GM19468 (cell line): ENCODE results near the gene ZNF438.

Experiments used
- ATAC-seq: cut with Tn5 transposase; IDR thresholded peaks from one replicate; pipeline ENCODE4 v1.9.1; 2021; ENCODE audit warnings: mild to moderate bottlenecking, moderate library complexity, moderate number of reproducible peaks; ENCODE audit not compliant: unreplicated experiment; ENCODE audit errors: extremely low read depth

The ZNF438 gene

DNA sequence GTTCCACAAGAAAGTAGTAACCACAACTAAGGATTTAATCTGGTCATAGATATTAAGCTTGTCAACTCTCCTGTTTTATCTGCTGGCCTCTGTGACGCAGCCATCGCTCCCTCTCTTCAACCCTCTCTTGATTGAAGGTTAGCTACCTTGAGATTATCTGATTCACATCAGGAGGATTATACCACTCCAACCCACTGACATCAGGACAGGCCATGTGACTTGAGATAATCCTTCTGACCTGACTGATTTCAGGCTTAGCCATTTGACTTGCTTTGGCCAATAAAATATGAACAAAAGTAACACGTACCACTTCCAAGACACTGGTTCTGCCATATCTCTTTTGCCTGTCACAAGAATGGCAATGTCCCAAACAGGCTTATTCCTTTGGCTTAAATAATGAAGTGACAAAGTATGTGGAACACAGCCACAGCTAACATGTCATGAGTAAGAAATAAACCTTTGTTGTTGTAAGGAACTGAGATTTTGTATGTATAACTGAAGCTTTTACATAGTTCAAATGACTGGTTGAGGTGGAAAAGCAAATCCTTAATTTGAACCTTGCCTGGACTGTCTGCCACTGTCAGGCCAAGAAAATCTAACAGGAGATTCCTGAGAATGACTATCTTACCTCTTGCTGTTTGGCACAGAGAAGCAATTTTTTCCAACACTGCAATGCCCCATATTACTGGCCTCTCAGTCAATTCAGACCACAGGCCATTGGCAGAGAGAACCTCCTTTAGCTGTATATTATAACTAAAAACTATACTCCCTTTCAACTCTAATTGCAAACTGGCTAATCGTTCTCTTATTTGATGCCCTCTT, 13.9 kb downstream of the ZNF438 start:
- ATAC-seq: no peak

DNA sequence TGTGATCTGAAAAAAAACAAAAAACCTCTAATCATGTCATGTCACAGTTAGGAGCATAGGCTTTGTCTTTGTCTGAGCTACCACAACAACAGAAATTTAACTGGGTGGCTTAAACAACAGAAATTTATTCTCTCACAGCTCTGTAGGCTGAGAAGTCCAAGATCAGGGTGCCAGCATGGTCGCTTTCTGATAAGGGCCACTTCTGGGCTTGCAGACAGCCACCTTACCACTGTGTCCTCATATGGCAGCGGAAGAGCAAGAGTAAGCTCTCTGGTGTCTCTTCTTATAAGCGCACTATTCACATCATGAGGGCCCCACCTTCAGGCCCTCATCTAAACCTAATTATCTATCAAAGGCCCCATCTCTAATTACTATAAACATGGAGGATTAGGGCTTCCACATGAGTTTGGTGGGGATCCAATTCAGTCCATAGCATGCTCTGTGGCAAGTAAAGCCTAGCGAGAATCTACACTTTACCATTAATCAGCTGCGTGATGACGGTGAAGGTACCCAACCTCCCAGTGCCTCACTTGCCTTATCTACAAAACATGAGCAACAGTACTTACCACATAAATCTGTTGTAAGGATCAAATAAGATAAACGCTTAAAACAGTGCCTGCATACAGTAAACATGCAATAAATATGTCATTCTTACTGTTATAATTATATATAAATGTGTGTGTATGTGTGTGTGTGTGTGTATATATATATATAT, 17.3 kb downstream of the ZNF438 start:
- no peak for ATAC-seq

DNA sequence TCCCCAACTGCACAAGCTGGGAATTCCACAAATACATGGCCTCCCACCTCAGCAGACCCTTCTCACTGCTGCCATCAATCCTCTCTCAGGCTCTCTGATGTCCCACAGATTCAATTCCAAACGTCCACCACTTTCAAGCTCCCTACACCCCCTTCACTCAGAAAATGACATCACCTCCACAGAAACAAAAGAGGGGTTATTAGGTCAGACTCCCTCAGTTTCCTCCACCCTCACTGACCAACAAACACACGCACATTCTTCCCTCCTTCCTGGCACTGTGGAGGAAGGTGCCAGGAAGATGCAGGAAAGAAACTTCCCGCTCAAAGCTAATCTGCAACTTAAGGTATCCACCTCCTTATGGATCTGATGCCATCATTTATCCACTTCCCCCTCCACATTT, 18.3 kb downstream of the ZNF438 start:
- no peak for ATAC-seq

DNA sequence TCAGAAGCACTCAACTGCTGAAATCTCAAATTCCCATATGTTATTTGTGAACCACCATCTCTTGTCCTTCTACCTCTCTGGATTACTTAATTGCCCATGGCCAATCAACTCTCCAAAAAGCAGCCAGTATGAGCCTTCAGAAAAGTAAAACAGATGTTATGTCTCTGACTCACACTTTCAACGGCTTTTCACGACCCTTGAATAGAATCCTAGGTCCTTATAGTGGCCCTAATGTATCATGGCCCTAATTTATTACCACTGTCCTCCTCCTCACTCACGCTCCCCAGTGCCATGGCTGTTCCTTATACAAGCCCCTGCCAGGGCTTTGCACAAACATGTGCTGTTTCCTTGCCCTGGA, 20.0 kb downstream of the ZNF438 start:
- ATAC-seq: no peak

DNA sequence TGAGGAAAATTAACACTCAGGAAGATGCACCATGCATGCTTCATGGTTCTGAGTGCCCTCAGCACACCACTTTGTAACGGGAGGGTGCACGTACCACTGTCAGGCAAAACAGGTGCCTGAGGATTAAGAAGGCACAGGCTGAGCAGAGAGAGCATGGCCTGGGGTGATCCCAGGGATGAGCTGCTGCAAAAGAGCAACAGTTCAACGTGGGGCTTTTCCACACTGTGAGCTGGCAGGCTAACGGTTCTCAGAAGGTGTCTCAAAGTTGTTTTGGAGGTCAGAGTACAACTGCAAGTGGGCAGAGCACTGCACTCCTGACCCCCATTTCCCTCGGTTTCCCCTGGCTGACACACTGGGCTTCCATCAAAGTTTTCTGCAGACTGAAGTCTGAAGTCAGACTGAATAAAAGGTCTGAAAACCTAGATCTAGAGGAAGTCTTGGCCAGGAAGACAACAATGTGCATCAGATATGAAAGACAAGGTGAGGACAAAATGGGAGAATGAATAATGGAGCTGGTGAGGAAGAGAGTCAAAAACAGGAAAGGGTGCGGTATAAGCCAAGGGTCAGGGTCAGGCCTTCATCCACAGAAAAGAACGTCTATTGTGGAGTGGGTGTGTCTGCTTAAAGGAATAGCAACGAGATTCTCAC, 20.5 kb downstream of the ZNF438 start:
- ATAC-seq: no peak

DNA sequence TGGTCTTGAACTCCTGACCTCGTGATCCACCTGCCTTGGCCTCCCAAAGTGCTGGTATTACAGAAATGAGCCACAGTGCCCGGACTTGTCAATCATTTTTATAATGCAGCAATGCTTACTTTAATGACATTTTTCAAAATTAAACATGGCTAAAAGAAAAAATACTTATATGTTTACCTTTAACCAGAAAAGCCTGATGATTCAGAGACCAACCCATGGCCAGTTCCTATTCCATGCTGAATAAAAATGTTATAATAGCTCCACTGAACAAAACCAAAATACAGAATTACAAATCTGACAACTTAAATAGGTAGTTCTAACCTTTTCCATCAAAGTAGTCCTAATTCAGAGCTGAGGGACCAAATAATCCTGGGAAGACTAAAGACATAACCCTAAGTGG, 21.6 kb downstream of the ZNF438 start:
- ATAC-seq: no peak

DNA sequence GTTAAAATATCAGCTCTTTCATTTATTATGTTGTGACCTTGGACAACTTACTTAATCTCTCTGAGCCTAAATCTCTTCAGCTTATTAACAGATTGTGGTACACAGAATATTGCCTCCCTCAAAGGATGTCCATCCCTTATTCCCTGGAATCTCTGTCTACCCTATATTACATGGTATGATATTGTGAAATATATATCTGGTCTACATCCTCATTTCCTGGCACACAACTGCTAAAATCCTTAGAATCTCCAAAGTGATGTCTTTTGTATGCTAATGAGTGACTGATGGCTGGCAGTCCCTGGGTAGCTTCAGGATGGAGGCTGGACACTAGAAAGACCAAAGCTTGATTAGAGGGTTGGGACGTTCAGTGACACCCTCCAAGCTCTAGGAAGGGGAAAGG, 25.8 kb downstream of the ZNF438 start:
- ATAC-seq: no peak

DNA sequence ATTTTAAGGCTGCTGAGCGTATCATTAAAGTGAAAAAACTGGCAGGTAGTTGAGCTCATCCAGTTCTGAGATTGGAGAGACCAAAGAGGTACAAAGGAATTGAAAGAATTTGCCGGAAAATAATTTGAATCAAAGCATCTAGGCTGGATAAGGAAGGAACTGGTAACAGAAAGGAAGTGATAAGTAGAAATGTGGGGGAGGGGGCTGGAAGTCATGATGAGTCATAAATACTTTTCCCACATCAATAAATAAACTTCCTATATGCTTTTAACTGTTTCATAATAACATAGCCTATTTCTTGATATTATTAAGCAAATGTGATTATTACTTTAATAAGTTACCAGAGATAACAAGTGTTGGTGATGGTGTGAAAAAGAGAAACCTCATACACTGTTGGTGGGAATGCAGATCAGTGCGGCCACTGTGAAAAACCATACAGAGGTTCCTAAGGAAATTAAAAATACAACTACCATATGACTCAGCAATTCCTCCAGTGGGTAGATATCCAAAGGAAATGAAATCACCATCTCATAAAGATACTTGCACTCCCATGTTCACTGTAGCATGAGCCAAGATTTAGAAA, 27.0 kb downstream of the ZNF438 start:
- no peak for ATAC-seq

DNA sequence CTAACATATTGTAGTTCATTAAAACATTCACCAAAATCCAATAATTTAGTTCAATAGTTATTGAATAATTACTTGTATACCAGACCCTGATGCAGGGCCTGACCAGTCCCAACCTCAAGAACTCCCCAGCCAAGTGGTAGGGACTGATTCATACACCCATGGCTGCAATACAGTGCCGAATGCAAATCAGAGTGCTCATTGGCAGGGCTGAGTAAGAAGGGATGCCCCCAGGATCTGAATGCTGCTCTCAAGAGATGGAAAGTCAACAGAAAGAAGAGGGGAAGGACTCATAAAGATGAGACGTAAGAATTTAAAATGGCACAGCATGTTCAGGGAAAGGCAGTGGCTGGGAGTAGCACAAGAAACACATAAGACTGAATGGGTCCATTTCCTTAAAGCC, 29.9 kb downstream of the ZNF438 start:
- no peak for ATAC-seq

DNA sequence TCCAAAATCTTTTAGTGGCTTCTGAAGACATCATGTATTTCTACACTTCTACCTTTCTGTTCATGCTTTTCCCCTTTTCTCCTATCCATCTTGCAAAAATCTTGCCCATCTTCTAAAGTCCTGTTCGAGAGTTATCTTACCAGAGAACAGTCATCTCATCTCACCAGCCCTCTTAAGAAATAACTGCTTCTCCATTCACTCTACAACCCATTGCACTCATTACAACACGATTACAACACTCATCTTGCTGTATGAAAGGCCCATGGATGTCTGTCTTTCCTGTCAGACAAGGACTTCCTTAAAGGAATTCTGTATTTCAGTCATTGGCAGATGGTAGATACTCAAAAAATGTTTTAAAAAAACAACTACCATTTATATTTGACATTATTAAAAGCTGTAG, 30.8 kb downstream of the ZNF438 start:
- ATAC-seq: no peak

DNA sequence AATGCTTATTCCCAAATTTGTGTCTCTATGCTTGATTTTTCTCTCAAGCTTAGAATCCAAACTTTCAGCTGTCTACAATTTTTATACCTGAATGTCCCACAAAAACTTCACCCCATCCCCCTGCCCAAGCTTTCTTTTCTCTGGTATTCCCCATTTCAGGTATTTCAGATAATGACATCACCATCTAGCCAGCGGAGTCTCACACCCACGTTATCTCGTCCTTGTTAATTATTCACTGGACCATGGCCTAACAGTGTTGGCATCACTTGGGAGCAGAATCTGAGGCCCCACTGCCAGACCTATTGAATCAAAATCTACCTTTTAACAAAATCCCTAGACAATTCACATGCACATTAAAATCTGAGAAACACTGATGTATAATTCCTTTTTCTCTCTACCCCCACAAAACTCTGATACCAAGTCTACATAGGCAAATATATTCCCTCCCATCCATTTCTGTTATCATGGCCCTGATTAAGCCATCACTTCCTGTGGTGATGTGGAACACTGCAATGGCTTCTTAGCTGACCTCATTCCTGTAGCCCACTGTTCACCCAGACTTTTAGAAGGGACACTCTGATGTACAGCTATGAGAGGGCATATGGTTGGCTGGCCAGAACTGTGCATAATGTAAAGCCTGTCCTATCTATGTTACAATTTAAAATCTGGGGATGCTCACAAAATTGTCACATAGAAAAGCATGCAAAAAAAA, 31.4 kb downstream of the ZNF438 start:
- no peak for ATAC-seq

DNA sequence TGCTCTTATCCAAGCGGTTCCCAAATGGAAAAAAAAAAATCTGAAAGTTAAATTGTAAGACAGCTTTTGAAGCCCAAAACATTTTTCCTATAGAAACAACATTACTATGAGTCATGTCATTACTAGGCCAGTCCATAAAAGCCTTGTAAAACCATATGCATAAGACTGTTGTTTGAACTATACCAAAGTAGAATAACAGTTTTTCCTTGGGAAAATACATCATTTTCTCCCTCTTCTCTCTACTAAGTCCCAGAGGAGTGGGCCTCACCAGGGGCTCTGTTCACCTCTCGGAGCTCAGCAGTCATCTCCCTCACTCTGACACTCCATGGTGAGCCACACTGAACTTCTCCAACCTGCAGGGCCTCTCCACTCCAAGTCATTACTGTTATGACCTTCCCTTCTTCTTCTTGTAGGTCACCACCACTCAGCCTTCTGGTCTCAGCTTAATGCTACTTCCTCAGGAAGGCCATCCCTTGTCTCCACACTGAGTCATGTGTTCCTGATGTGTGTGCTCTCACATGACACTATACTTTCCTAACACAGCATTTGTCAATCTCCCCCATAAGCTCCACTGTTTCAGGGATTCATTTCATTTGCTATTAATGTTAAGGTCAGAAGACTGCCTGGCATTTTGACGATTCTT, 32.5 kb downstream of the ZNF438 start:
- ATAC-seq: no peak

DNA sequence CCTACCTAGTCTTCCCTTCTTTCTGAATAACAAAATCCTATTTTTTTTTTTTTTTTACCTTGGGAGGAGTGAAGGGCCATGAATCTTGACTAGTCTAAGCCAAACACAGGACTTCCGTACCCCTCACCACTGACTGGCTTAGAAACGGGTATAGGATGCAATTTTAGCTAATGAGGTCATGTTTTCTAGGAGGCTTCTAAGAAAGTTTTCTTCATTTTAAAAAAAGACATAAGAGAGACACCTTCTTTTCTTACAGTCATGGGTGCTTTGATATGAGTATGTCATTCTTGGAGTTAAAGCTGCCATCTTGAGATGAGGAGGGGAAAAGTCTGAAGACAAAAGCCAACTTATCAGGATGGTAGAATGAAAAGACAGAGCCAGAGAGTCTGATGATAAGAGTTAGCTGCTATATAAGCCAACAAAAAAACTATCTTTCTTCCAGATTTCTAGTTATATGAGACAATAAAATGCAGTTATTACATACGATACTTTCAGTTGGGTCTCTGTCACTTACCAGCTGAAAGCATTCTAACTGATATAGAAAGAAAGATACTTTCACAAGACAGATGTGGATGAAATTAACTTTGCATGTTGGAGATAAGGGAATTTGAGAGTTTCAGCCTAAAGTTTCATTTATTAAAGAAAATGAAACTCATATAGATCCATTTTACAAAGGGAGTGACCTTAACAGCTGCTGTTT, 34.0 kb downstream of the ZNF438 start:
- ATAC-seq: no peak

DNA sequence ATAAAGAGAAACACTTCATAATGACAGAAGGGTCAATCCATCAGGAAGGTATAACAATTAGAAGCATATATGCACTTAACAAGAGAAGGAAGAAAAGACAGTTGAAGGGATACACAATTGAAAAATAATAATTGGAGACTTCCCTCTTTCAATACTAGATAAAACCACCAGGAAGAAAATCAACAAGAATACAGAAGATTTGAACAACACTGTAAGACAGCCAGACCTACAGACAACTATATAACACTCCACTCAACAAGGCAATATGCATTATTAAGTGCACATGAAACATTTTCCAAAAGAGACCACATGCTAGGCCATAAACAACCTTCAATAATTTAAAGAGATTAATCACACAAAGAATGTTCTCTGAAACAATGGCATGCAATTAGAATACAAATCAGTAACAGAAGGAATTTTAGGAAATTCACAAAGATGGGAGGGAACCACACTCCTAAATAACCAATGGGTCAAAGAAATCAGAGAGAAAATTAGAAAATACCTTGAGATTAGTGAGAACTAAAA, 35.1 kb downstream of the ZNF438 start:
- ATAC-seq: no peak

DNA sequence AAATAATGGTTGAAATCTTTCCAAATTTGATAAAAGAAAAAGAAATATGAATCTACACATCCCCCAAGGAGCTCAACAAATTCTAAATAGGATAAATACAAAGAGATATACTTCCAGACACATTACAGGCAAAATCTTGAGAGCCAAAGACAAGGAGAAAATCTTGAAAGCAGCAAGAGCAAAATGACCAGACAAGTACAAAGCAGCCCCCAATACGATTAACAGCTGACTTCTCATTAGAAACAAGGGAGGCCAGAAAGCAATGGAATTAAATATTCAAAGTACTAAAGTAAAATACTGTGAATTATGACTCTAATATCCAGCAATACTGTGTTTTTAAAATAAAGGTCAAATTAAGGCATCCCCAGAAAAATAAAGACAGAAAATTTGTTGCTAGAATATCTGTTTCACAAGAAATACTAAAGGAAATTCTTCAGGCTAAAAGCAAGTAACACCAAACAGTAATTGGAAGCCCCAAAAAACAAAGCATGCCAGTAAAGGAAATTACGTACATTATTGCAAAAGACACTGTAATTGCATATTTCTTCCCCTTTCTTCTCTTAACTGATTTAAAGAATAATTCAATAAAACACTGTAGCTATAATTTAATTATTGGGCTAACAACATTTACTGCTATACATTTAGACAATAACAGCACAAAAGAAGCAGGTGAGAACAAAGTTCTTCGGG, 36.4 kb downstream of the ZNF438 start:
- ATAC-seq: no peak

DNA sequence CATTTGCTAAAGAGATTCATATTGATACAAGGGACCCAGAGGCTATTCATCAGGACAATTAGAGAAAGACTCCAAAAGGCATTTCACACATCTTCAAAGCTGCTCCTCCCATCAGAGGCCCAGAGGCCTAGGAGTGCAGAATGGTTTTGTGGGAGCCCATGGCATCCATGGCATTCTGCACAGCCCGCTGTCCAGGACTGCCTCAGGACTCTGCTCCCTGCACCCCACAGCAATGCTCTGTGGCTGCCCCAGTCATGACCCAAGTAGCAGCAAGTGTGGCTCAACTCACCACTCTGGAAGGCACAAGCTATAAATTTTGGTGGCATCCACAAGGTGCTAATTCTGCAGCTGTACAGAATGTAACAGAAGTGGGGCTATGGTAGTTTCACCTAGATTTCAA, 38.5 kb downstream of the ZNF438 start:
- ATAC-seq: no peak

DNA sequence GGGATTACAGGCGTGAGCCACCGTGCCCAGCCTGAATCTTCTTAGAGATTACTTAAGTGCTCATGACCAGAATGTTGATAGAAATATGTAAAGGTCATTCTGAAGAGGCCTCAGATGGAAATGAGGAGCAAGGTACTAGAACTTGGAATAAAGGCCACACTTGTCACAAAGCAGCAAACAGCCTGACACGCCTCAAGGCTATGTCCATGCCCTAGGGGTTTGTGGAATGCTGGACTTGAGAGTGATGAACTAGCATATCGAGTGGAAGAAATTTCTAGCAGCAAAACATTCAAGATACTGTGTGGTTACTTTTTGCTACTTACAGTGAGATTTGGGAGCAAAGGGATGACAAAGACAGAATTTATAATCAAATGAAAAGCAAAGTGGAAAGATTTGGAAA, 39.0 kb downstream of the ZNF438 start:
- no peak for ATAC-seq

DNA sequence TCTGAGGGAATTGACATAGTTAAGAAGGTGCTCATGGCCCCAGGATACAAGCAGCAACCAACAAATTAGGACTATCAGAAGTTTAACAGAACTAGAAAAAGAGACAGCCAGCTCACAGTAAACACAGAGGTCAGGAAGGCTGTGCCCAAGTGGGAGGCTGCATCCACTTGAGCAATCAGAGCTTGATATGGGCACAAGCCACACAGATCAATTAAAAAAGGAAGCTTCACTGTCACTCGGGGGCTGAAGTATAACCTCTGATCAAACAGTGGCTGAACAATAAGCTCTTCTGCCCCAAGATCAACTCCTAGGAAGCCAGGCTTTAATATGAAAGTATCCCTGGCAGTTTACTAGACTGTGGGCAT, 40.0 kb downstream of the ZNF438 start:
- no peak for ATAC-seq
